C4-2B (cell line): ENCODE data around the gene TBC1D32.

Experiments
- ZFX ChIP-seq: fragments of 450-650 bp; IDR thresholded peaks from 2 replicates; pipeline ENCODE4 v1.6.1; 2017
- TF ChIP-seq, protein P1 (sequence below): fragments of 450-650 bp; conservative IDR thresholded peaks from 2 replicates; pipeline ENCODE4 v1.5.1; 2017; ENCODE audit warnings: mild to moderate bottlenecking

DNA sequence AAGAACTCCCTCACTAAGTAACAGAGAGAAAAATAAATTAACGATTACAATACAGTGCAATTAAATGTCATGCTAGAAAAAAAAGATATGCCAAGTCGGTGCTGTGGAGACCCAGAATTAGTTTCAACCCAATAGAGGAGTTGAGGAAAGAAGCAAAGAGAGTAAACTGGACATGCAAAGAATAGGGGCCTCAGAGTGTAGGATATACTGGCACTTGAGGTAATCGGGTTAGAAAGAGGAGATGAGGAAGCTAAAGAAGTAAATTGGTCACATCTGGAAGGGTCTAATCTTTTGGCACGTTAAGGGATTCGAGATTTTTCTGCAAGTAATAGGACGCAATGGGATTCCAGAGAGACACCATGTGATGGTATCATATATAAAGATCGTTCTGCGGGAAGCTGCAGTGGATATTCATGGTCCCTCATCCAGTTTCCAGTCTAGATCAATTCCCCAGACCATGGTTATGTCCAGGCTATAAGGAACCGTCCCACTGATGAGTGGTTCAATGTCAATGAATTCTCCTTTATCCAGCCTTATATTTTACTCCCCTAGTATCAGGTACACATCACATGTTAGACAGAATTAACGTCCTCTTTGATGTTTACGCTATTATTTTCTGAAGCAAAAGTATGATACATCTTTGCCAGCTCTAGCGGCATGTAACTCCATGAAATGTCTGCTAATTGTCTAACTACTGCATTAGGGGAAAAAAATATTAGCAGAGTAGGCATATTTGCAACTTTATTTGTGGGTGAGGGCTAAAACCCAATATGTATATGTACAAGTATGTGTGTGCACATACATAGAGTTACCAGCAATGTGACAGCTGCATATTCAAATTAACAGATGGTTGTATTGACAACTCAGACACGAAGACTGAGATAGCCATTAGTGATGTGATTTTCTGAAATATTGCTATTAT is 1.1 kb upstream of the TBC1D32 start:
- TF ChIP-seq, protein P1, sequence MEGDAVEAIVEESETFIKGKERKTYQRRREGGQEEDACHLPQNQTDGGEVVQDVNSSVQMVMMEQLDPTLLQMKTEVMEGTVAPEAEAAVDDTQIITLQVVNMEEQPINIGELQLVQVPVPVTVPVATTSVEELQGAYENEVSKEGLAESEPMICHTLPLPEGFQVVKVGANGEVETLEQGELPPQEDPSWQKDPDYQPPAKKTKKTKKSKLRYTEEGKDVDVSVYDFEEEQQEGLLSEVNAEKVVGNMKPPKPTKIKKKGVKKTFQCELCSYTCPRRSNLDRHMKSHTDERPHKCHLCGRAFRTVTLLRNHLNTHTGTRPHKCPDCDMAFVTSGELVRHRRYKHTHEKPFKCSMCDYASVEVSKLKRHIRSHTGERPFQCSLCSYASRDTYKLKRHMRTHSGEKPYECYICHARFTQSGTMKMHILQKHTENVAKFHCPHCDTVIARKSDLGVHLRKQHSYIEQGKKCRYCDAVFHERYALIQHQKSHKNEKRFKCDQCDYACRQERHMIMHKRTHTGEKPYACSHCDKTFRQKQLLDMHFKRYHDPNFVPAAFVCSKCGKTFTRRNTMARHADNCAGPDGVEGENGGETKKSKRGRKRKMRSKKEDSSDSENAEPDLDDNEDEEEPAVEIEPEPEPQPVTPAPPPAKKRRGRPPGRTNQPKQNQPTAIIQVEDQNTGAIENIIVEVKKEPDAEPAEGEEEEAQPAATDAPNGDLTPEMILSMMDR: no peak
- TF ChIP-seq ZFX: no peak
